Activated gamma-delta T cell (primary cell): ENCODE data around the gene ROBO4.

Source experiments
- DNase-seq: peaks from one replicate; lab custom pipeline; 2025; lab: John Stamatoyannopoulos, UW

Gene ROBO4

DNA sequence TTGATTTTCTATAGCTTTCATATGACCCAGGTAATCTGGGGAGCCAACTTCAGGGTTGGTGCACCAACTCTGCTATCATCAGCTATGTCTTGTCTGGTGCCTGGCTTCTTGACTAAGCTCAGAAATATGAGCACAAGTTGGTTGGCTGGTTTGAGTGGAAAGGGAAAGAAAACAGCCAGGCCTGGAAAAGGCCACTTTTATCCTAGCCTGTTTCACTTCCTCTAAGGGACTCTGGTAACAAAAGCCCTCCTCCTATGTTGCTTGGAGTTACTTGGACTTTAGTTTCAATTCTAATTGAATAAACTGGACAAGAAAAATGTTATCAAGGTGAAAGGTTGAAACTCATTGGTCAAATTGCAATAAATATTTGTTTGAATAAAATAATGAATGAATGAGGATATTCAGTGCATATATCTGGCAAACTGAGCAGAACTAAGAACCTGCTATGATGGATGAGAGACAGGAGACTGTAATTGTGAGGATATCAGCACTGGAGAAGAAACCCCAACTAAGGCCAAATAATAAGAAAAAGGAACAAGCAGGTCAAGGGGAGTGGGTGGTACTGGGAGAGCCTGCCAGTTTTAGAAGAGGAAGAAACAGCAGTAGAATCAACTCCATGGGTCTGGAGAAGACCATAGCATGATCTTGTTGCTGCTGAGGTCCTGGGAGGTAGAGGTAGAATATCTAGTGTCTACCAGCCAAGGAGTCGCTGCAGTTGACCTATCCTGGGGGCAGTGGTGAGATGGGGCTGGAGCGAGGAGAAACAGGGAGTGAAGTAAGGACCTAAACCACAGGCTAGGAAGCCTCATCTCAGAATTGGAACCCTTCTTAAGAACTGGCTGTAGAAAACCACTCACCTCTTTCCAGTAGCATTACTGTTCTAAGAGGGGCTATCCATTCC is 8.2 kb downstream of the ROBO4 start:
- no peak for DNase-seq

GRCh38 chr11:124887667-124888013 is 10.0 kb downstream of the ROBO4 start:
- no peak for DNase-seq

GRCh38 chr11:124886978-124887666 is 10.5 kb downstream of the ROBO4 start:
- no peak for DNase-seq

- no peak for DNase-seq
These were observed 11.2 kb downstream of the ROBO4 start for GRCh38 chr11:124886476-124886875.

GRCh38 chr11:124884869-124885479 is 12.7 kb downstream of the ROBO4 start:
- no peak for DNase-seq

DNA sequence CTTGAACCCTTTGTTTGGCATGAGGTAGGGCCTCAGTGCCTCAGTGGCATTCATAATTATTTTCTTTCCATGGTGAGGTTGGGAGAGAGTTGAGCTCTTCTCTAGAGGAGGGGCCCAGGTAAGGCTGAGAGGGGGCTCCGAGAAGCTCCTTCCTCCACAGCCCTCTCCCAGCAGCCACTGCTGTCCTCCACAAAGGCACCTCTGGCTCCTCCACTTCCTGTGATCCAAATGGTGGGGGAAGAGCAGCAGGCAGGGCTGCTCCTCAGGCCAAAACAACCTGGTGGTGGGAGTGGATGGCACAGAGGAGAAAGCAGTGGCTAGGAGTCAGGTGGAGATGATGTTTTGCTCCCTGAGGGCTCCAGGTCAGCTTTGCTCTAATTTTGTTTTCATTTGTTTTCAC is 13.3 kb downstream of the ROBO4 start:
- no peak for DNase-seq

DNA sequence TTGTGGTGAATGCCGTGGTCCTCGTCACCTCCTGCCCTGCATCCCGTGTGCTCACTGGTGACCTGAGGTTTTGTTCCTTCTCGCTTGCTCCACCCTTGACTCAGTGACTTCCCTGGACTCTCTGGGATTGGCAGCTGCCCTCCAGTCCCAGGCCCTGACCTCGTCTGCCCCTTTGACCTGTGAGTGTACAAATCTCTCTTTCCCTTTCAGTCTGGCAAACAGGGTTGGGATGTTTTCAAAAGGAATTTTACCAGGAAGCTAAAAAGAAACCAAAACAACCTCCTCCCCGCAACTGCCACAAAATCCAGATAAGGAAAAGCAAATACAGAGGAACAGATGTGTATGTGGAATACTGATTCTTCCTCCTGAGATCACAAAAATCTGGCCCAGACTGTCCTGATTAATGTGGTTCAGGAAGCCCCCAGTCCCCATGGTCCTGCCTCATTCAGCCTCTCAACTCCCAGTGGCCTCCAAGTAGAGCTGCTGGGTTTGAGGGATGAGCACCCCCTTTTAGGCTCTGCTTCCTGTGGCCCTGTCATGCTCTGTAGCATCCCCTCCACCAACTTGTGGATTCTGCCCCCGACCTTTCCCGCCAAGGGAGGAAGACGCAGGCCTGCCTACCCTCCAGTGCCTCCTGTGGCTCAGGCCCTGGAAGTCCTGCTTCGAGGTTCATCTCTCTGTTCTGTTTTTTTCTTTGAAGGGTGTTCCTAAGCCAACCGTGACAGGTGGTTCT is 15.2 kb downstream of the ROBO4 start:
- DNase-seq = no peak

DNA sequence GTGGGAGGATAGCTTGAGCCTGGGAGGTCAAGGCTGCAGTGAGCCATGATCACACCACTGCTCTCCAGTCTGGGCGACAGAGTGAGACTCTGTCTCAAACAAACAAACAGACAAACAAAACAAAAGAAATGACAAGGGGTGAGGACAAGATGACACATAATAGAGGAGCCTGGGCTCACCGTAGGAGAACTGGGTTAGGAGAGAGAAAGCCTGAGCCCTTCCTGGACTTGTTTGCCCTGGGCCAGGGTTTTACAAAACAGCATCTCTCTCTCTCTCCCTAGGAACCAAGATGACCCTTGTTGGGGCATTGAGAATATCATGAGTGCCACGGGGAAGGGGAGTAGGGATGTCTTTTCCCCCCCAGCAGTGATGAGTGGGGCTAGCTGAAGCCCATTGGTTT is 16.7 kb downstream of the ROBO4 start:
- DNase-seq = no peak

DNA sequence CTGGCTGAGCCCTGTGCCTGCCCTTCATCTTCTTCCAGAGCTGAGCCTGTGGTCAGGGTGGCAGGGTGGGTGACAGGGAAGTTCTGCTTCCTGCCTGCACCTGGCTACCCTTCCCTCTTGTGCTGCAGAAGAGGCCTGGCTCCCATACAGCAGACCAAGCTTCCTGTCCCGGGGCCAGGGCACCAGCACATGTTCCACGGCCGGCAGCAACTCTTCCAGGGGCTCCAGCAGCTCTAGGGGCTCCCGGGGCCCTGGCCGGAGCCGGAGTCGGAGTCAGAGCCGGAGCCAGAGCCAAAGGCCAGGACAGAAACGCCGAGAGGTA is 17.4 kb downstream of the ROBO4 start:
- DNase-seq = no peak

DNA sequence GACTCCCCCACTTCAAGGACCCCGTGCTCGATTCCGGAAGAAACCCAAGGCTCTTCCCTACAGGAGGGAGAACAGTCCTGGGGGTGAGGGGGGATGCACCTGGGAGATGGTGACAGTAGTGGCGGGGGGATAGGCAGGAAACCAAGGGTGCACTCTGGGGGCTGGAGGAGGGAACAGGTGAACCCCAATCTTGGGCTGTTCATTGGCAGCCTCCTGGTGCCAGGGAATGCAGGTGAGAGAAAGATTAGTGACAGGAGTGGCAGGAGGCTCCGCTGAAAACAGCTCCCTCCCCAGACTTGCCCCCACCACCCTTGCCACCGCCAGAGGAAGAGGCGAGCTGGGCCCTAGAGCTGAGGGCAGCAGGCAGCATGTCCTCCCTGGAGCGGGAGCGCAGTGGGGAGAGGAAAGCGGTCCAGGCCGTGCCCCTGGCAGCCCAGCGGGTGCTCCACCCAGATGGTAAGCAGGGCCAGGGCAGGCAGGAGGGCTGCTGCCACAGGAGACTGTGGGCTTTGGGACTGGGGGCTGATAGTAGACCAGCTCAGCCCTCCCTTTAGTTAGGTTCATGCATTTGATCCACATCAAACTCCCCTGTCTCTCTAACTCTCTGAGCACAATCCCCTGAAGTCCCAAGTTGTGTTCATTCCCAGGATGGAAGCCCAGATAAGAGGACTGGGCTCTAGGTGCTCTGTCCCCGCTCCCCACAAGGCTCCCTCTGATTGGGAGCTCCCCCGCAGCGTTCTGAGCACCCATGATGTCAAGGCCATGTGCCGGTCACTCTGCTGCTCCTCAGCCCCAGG is 18.0 kb downstream of the ROBO4 start:
- no peak for DNase-seq

DNA sequence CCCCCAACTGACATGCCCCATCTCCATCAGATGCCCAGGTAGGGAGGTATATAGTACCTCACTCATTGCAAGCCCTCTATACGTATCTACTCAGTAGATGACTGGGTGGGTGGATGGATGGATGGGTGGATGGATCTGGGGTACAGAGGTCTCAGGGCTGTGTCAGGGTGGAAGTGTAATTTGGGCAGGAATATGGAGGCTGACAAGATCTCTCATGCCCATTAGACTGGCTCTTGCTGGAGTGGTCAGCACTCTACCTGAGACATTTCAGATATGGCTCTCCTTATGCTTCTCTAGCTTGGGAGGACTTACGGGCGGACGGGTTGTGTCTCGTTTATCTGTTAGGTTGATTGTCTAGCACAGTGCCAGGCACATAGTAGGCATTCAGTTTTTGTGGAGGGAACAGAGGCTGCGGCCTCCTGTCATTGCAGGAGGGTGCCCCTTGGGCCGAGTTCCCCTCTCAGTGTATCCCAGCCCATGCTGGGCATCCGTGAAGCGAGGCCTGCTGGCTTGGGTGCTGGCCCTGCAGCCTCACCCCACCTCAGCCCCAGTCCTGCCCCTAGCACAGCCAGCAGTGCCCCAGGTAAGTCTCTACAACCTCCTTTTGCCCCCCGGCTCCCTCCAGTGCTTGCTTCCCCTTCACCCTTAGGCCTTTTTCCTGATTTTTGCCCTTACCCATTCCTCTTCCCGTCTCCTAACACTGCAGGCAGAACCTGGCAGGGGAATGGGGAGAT is 18.7 kb downstream of the ROBO4 start:
- no peak for DNase-seq

- no peak for DNase-seq
These were observed 19.5 kb downstream of the ROBO4 start for GRCh38 chr11:124877910-124878758.

GRCh38 chr11:124877631-124877909 is 20.1 kb downstream of the ROBO4 start:
- DNase-seq = no peak

DNA sequence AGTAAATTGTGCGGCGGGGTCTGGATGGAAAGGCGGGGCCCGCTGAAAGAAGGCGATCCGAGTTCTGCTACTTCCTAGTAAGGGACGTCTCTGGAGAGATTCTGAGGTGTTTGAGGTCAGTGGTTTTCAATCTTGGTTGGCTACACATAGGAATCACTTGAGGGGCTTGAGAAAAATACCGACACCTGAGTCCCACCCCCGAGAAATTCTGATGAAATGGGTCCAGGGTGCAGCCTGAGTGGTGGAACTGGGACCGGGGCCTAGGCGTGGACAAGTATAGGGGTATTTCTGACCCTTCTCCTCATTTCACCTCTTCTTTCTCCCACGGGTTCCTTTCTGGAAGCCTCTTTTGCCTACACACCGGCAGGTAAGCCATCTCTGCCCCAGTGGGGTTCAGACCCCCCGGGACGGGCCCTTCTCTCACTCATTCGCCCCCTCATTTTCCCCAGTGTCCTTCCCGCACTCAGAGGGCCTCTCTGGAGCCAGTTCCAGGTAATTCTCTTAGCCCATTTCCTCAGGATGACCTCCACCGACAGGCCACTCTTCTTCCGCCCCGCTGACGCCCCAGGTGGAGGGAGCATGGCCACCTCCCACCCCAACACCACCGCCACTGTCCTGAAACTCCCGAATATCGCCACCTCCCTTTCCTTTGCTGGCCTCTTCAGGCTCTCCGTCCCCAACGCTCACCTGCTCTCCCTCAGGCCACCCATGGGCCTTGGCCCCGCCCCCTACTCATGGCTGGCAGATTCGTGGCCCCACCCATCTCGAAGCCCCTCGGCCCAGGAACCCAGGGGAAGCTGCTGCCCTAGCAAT is 20.6 kb downstream of the ROBO4 start:
- no peak for DNase-seq

DNA sequence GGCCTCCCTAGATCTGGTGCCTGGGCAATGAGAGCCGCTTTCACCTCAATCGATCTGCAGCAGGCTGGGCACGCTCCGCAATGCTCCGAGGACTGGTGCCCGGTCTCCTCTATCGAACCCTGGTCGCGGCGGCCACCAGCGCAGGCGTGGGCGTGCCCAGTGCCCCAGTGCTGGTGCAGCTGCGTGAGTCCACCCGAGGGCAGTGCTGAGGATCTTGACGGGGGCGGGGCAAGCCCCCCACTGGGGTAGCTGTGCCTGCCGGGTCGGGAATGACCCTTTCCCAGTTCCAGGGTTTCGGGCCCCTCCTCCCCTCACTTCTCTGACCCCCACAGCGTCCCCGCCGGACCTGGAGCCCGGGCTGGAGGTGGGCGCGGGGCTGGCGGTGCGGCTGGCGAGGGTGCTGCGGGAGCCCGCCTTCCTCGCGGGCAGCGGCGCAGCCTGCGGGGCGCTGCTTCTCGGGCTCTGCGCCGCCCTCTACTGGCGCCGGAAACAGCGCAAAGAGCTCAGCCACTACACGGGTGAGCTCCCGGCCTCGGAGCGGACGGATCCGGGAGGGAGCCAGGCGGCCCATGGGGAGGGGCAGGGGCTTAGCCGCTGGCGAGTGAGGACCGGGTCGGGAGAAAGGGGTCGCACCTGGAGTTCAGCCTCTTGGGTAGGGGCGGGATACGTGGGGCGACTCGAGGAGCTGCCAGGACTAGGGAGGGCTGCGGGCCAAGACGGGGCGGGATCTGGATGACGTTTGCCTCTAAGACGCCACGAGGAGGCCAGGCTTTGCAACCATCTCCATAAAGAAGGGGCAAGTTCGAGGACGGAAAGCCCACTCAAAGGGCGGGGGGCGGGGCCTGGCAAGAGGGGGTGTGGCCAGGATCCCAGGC is 21.5 kb downstream of the ROBO4 start:
- peak; percentile 53 for DNase-seq

GRCh38 chr11:124875401-124875800 is 22.3 kb downstream of the ROBO4 start:
- no peak for DNase-seq

GRCh38 chr11:124874571-124875255 is 23.0 kb downstream of the ROBO4 start:
- DNase-seq = no peak

DNA sequence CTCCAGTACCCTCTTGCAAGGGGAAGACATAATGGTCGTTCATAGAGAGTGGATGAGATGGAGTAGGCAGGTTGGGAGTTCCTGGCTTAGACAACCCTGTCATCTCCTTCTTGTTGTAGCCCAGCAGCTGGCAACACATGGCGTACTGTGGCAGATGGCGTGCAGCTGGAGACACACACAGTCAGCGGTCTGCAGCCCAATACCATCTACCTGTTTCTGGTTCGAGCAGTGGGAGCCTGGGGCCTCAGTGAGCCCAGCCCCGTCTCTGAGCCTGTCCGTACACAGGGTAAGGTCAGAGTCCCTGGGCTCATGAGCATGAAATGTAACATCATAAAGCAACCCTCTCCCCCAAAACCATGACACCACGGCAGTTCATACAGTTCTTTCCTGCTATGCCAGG is 23.7 kb downstream of the ROBO4 start:
- no peak for DNase-seq
